GM19452 (cell line): ENCODE data around the gene INPP5K.
A peak's percentile ranks its signal among the peaks of the same experiment; 100 is the strongest.

Source experiments
- ATAC-seq: cut with Tn5 transposase; IDR thresholded peaks from one replicate; pipeline ENCODE4 v1.9.1; 2021; ENCODE audit not compliant: unreplicated experiment

INPP5K gene

GRCh38 chr17:1486802-1487695 is 29.4 kb downstream of the INPP5K start:
- no peak for ATAC-seq

GRCh38 chr17:1485423-1486376 is 30.7 kb downstream of the INPP5K start:
- no peak for ATAC-seq

- ATAC-seq = peak; percentile 41
These were observed 31.6 kb downstream of the INPP5K start for GRCh38 chr17:1484676-1485422.

GRCh38 chr17:1484060-1484535 is 32.3 kb downstream of the INPP5K start:
- no peak for ATAC-seq

DNA sequence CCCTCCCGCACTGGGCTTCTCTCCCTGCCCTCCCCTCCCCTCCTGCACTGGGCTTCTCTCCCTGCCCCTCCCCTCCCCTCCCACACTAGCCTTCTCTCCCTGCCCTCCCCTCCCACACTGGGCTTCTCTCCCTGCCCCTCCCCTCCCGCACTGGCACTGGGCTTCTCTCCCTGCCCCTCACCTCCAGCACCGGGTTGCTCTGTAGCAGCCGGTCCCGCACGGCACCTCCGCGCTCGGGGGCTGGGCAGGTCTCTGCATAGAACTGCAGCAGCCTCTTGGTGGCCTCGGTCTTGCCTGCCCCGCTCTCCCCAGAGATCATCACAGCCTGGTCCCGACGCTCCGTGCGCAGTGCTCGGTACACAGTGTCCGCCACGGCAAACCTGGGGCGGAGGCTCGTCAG is 33.7 kb downstream of the INPP5K start:
- ATAC-seq = no peak

DNA sequence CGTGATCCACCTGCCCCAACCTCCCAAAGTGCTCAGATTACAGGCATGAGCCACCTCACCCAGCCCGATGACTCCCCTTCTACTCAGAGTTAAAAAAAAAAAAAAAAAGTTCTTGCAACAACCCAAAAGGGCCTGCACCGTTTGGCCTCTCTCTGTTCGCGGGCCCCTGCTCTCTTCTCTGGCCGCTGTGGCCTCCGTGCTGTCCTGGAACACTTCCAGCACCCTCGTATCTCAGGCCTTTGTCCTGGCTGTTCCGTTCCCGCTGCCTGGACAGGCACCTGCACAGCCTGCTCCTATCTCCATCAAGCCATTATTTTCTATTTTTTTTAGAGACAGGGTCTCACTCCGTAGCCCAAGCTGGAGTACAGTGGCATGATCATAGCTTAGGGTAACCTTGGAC is 34.7 kb downstream of the INPP5K start:
- no peak for ATAC-seq

DNA sequence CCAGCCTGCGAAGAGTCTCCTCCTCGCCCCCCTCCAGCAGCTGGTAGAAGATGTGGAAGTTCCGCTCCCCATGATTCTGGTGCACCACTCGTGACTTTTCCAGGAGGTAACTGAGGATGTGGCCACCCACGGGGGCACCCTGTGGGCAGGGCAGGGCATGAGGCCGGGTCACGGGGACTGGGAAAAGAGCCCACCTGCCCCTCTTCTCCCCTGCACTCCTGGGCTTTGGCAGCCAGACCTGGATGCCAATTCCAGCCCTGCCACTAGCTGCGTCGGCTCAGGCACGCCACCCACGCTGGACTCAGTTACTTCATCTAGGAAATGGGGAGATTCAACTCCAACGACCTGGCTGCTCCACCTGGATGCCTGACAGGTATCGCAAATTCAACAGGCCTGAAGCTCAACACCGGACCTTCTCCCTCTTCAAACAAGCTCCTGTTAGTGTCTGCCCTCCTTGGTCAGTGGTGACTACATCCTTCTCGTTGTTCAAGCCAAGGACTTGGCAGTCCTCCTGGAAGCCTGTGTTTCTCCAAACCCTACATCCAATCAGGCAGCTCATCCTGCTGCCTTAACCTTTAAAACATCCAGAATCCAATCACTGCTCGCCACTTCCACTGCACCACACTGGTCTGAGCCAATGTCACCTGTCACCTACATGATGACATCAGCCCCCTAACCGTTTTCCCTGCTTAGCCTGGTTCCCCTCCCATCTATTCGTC is 35.5 kb downstream of the INPP5K start:
- ATAC-seq = no peak

- ATAC-seq = no peak
These were observed 38.0 kb downstream of the INPP5K start for GRCh38 chr17:1478418-1478817.

GRCh38 chr17:1475321-1475854 is 41.0 kb downstream of the INPP5K start:
- ATAC-seq = no peak

DNA sequence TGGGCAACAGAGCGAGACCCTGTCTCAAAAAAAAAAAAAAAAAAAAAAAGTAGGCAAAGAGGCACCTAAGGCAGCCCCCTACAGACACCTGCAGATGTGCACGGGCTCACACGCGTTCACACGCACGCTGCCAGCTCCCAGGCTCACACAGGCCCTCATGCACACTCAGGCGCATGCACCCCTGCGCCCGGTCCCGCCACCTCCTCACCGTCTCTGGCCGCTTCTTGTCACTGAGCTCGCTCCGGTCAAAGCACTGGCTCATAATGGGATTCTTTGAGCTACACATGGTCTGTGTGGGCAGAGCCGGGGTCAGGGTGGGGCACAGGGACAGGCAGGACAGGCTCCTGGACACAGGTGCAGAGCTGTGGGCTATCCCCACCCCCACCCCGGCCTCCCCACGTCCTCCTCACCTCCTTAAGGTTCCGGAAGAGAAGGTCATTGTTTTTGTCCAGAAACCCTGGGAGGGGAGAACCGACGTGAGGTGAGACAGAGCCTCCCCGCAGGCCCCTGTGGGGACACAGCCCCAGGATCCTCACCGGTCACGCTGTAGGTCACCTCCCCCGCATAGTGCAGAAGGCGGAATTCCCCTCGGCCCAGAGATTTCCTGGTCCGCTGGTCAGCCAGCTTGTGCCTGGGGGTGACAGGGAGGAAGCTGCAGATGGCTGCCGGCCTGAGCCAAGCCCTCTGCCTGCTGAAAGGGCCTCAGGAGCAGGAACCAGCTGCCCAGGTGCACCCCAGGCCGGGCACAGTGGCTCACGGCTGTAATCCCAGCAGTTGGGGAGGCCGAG is 41.8 kb downstream of the INPP5K start:
- ATAC-seq = peak; percentile 54

DNA sequence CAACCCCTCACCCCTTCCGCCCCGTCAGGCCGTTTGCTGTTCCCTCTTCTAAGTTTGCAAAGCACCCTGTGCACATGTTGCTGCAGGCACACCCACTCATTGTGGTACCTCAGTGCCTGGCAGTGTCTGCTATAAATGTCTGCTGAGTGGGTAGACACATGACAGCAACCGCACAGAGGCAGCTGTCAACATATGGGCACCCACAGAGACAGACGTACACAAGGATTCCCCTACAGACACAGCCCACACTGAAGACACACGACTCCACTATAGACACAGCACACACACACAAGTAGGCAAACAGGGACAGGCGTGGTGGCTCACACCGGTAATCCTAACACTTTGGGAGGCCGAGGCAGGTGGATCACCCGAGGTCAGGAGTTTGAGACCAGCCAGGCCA is 42.6 kb downstream of the INPP5K start:
- ATAC-seq = no peak

DNA sequence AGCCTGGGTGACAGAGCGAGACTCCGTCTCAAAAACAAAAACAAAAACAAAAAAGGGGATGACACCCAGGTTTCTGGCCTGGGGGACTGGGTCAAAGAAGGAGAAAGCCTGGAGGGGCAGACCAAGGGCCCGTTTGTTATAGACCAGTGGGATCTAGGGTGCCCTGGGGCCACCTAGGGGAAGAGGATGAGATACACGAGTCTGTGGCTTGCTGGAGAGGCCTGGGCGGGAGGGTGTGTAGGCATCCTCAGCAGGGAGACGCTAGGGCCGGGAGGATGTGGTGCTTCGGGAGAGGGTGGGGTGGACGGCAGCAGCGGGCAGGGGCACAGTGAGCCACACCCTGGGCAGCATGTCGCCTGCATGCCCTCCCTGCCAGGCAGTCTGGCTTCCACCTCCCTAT is 43.2 kb downstream of the INPP5K start:
- ATAC-seq = no peak

DNA sequence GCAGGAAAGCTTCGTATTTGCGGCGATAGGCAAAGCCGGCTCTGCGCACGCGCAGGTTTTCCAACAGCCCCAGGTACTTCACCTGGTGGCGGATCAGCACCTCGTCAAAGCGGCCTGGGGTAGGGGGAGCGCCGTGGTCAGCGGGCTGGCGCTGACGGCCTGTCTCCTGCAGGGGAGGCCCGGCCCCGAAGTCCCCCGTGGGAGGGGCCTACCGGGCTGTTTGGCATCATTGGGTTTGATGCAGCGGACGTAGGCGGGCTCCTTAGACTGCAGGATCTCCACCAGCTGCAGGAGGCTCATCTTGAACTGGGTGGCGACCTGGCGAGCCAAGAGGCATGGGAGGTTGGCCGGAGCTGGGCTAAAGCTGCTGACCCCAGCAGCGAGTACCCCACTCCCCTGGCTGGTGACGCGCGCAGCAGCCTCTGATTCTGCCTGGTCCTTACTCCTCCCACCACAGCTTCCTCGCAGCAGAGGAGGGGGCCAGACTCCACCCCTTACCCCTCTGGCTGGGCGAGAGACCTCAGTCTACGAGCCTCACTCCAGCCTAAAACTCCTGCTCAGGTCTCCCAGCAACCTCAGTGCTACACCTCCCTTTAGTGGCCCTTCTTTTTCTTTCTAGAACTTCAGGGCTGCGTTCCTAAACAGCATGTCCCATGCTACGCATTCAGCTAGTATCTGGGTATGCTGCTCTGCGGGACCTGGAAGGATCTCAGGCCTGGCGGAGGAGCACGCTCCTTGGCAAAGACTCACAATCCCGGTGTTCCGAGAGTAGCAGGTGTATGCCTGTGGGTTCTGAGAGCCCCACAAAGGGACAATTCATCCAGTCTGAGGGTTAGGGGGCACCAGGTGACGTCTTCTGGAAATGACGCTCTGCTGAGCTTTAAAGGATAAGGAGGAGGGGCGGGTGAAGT is 44.2 kb downstream of the INPP5K start:
- no peak for ATAC-seq

DNA sequence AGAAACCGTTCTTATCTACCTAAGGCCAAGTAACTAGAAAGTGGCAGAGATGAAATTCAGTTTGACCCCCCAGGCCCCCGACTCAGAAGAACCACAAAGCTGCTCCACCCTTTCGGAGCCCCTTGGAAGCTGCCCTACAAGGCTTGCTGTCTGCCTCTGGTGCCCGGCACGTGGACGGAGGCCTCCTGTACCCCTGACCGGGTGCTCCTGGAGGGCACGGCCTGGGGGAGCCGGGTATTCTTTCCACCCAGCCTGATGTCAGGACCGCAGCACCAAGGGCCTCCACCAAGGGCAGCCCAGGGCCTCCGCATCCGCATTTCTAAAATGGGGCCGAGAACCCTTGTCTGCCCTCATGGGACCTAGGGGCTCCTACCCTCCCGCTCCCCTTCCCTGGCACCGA is 44.9 kb downstream of the INPP5K start:
- no peak for ATAC-seq

GRCh38 chr17:1470755-1471462 is 45.5 kb downstream of the INPP5K start:
- no peak for ATAC-seq

GRCh38 chr17:1470071-1470754 is 46.2 kb downstream of the INPP5K start:
- no peak for ATAC-seq

GRCh38 chr17:1469231-1469852 is 47.1 kb downstream of the INPP5K start:
- no peak for ATAC-seq
